Amniotic epithelial cell (primary cell): ENCODE measurements around the gene ACD.
A peak's percentile ranks its signal among the peaks of the same experiment; 100 is the strongest.

ENCODE experiments used
- DNase-seq: peaks from one replicate; pipeline ENCODE4 v3.0.0-alpha.2; 2010; ENCODE audit warnings: low read depth

The ACD gene

DNA sequence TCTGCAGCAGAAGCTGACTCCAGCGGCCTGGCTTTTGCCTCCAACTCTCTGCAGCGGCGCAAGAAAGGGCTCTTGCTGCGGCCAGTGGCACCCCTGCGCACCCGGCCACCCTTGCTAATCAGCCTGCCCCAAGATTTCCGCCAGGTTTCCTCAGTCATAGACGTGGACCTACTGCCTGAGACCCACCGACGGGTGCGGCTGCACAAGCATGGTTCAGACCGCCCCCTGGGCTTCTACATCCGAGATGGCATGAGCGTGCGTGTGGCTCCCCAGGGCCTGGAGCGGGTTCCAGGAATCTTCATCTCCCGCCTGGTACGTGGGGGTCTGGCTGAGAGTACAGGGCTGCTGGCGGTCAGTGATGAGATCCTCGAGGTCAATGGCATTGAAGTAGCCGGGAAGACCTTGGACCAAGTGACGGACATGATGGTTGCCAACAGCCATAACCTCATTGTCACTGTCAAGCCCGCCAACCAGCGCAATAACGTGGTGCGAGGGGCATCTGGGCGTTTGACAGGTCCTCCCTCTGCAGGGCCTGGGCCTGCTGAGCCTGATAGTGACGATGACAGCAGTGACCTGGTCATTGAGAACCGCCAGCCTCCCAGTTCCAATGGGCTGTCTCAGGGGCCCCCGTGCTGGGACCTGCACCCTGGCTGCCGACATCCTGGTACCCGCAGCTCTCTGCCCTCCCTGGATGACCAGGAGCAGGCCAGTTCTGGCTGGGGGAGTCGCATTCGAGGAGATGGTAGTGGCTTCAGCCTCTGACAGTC lies 2.0 kb upstream of the ACD start:
- DNase-seq: no peak

- DNase-seq: peak; percentile 63
Observed at GRCh38 chr16:67661101-67661761, 1.2 kb upstream of the ACD start.

- peak; percentile 95 for DNase-seq
Observed at GRCh38 chr16:67660564-67661028, 536 bp upstream of the ACD start, which contains the start of gene PARD6A. TSS of gene PARD6A (plus strand) at chr16:67660960. CDS start at chr16:67661039, 79 bp downstream.

DNA sequence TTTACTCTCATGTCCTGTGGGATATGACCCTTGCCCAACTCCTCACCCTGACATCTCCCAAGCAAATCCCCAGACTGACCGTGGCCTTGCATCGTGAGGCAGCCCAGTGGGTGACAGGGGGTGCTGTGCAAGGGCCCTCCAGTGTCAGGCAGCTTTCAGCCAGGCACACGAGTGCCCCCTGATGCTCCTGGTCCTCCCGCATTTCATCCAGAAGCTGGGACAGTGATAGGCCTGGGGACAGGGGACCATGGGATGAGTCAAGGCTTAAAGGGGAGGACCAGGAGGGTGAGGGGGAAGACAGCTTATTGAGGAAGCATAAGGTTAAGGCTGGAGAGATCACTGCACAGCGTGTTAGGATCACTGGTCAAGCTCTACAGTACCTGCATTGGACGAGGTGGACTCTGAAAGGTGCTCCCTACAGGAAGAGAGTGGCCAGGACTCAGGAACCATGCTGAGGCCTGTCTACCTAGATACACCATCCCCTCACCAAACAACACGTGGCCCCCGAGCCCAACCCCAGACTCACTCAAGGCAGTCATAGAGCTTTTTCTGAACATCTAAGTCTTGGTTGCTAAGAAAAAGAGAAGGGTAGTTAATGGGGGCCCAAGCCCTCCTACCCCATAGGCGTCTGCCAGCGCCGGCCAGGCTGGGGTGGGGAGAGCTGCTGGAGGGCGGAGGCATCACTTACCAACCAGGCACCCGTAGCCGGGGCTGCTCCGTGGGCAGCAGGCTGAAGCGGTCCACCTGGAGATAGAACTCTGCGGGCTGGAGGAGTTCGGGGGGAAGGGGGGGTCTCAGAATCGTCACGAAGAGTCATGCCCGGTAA lies 998 bp downstream of the ACD start:
- DNase-seq: no peak

DNA sequence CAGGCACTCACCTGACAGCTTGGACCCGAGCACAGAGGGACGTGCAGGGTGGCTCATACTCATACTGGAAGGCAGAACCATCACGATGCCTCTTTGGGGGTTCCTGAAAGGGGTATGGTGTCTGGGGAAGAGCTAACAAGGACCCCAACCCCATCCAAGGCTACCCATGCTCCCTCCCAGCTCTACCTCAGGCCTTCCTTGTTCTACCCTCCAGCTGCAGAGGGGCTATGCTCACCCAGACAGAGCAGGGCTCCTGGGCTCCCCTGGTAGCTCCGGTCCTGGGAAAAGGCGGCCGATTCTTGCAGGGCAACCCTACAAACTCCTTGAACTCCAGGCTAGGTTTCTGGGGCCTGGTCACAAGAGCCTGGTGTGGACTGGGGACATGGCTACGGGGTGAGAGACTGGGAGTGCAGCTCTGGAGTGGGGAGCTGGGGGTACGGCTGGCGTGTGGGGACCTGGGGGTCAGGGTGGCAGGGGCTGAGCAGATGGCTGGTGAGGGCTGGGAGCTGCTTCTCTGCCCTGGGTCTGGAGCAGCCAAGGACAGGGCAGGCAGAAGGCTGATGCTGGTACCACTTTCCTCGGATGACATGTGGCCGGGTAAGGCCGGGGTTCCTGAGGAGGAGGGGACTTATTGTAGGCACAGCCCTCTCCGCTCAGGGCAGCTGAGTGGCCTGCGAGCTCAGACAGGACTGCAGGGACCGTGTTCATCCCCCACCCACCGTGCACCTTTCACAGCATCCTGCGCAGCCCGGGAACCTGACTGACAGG lies 2.1 kb downstream of the ACD start:
- DNase-seq: no peak

GRCh38 chr16:67657017-67657608 lies 2.9 kb downstream of the ACD start:
- no peak for DNase-seq

- no peak for DNase-seq
Observed at GRCh38 chr16:67656344-67657016, 3.6 kb downstream of the ACD start.

GRCh38 chr16:67655363-67655762 lies 4.7 kb downstream of the ACD start:
- DNase-seq: no peak

GRCh38 chr16:67654403-67654911 lies 5.6 kb downstream of the ACD start:
- DNase-seq: no peak

- DNase-seq: no peak
Observed at GRCh38 chr16:67653789-67654402, 6.2 kb downstream of the ACD start.

DNA sequence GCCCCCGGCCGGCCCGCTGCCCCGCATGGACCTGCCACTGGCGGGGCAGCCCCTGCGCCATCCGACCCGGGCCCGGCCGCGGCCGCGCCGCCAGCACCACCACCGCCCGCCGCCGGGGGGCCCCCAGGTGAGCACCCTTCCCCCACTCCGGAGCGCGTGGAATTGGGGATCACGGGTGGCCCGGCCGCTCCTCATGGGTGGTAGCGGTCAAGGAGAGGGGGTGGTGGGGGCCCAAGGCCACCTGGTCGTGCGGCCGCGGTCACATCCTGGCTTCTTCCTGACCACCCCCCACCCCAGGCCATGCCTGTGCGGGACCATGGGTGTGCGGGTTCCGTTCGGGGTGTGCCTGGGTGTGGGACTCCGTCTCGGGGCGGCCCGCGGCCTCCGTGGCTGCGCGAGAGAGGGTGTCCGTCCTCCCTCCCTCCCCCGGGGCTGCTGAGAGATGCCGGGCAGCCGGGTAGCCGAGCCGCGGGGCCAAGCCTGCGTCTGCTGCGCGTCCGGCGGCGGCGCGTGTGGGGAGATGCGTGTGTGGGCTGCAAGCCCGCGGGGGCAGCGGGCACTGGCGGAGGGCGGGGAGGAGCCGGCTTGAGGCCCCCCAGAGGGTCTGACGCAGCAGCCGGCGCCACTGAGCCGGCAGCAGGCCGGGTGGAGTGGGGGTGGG lies 6.8 kb downstream of the ACD start:
- no peak for DNase-seq

DNA sequence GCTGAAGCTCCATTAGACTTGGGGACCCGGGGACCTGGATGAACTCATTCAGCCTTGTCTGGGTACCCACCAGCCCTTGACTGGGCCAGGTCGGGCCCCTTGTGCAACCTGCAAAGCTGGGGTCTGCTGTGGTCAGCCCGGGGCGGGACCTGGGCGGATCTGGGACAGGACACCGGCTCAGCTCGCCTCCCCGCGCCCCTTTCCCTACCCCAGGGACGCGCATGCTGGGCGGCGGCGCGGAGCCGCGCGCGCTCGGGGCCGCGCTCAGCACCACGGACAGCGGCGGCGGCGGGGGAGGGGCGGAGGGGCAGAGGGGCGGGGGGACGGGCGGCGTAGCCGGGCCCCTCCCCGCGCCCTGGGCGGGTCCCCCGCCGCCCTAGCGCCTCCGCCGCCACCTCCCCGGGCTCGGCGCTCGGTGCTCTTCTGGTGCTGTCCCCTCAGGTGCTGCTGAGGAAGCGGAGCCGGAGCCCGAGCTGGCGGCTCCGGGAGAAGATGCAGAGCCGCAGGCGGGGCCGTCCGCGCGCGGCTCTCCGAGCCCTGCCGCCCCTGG lies 7.4 kb downstream of the ACD start:
- DNase-seq: no peak

DNA sequence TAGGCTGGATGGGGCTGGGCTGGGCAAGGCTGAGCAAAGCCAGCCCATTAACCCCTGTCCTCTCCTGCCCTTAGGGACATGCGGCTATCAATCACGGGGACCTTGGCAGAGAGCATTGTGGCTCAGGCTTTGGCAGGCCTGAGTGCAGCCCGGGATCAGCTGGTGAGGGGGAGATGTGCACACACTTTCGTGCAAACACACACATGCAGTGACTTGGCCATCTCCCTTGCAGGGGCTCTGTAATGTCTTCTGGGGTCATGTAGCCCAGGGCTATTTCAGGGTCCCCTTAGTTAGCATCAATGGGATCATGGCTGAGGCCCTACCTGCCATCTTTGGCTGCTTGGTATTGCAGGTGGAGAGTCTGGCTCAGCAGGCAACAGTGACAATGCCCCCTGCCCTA lies 8.2 kb downstream of the ACD start:
- no peak for DNase-seq

DNA sequence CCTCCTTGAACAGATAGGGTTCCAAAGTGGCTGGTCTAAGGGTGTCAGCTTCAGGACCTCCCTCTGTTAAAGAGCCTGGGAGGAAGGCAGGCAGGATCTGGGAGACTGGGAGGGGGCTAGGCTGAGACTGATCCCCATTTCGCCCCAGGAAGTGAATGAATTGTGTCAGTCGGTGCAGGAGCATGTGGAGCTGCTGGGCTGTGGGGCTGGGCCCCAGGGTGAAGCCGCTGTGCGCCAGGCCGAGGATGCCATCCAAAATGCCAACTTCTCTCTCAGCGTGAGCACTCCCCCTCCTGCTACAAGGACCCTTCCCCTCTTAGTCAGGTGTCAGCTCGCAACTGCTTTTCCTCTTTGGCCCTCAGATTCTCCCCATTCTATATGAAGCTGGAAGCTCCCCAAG lies 9.0 kb downstream of the ACD start:
- DNase-seq: no peak

DNA sequence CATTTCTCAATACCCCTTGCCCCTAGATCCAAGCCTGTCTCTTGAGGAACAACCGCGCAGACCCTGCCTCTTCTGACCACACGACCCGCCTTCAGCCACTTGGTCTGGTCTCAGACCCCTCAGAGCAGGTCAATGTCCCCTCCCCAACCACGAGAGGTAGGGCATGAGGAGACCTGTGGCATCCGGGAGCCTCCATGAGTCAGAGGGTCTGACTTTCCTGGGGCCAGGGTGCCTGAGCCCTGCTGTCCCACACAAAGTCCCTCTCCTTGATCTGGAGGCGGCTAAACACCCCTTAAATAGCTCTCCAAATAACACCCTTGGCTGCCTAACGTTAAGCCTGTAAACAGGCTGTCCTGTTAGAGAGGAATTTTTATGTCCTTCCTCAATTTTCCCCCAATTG lies 10.0 kb downstream of the ACD start:
- DNase-seq: no peak

- peak; percentile 34 for DNase-seq
Observed at GRCh38 chr16:67649494-67649931, 10.5 kb downstream of the ACD start.

- DNase-seq: no peak
Observed at GRCh38 chr16:67648764-67649407, 11.2 kb downstream of the ACD start.

DNA sequence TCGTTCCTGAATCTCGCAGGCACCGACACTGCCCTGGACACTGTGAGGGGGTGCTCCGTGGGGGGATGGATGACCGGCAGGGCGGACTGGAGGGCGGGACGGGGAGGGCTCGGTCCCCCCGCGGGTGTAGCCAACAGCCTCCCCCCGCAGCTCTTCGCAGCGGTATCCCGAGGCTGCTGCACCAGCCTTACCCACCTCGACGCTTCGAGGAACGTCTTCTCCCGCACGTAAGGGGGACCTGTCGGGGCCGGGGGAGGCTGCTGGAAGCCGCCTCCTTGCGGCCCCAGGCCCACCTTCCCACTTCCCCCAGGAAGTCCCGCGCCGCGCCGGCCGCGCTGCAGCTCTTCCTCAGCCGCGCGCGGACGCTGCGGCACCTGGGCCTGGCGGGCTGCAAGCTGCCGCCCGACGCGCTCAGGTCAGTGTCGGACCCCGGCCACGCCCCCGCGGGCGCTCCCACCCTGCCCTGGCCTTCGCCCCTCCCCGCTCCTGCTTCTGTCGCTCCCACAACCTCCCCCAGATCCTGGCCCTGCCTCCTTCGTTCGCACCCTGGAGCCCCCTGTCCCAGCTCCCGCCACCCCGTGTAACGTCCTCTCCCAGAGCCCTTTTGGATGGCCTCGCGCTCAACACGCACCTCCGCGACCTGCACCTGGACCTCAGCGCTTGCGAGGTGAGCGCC lies 11.8 kb downstream of the ACD start:
- no peak for DNase-seq
